AG09319 (cell line): ENCODE results near the gene CPOX.

ENCODE experiments used
- DNase-seq: peaks from one replicate; pipeline ENCODE4 v3.0.0-alpha.2; 2010; ENCODE audit warnings: low read depth; ENCODE audit errors: extremely low read depth
- CTCF ChIP-seq: IDR thresholded peaks from 2 replicates; pipeline ENCODE4 v1.5.1; 2011; ENCODE audit warnings: low read depth, mild to moderate bottlenecking, inconsistent platforms, low read length, moderate library complexity

CPOX gene

GRCh38 chr3:98552232-98553020 lies 41.0 kb downstream of the CPOX start:
- DNase-seq: no peak
- no peak for TF ChIP-seq CTCF

- DNase-seq: no peak
- no peak for TF ChIP-seq CTCF
Observed at GRCh38 chr3:98551754-98552153, 41.7 kb downstream of the CPOX start.

GRCh38 chr3:98551236-98551635 lies 42.2 kb downstream of the CPOX start:
- TF ChIP-seq CTCF: no peak
- DNase-seq: no peak

- no peak for TF ChIP-seq CTCF
Observed at GRCh38 chr3:98550833-98551232, 42.6 kb downstream of the CPOX start.

GRCh38 chr3:98548544-98548943 lies 44.9 kb downstream of the CPOX start:
- DNase-seq: no peak
- no peak for TF ChIP-seq CTCF

More at GRCh38 chr3:98550833-98551232, 42.6 kb downstream of the CPOX start:
- no peak for DNase-seq

- TF ChIP-seq CTCF: no peak
- no peak for DNase-seq
Observed at GRCh38 chr3:98545940-98546339, 47.5 kb downstream of the CPOX start.

GRCh38 chr3:98542623-98543022 lies 50.8 kb downstream of the CPOX start:
- TF ChIP-seq CTCF: no peak
- DNase-seq: no peak
